ENCODE results near the gene CCDC12.
A peak's percentile ranks its signal among the peaks of the same experiment; 100 is the strongest.

CCDC12 gene

GRCh38 chr3:47007482-47008233, 31.1 kb upstream of the CCDC12 start:
- DNase-seq = no peak

- DNase-seq = no peak
Measured at GRCh38 chr3:47007001-47007400, 30.5 kb upstream of the CCDC12 start.

- no peak for DNase-seq
Measured at GRCh38 chr3:47006145-47006651, 29.7 kb upstream of the CCDC12 start.

GRCh38 chr3:47005212-47006144, 28.9 kb upstream of the CCDC12 start:
- DNase-seq = no peak

GRCh38 chr3:47004369-47005211, 28.0 kb upstream of the CCDC12 start:
- DNase-seq = no peak

GRCh38 chr3:47003461-47004368, 27.2 kb upstream of the CCDC12 start:
- no peak for DNase-seq

- DNase-seq = no peak
Measured at GRCh38 chr3:47003056-47003410, 26.5 kb upstream of the CCDC12 start.

GRCh38 chr3:47002171-47003055, 25.9 kb upstream of the CCDC12 start:
- no peak for DNase-seq

- no peak for DNase-seq
Measured at GRCh38 chr3:47001731-47002170, 25.2 kb upstream of the CCDC12 start.

GRCh38 chr3:47000922-47001730, 24.6 kb upstream of the CCDC12 start:
- no peak for DNase-seq

GRCh38 chr3:47000198-47000815, 23.8 kb upstream of the CCDC12 start:
- no peak for DNase-seq

GRCh38 chr3:46999516-47000197, 23.1 kb upstream of the CCDC12 start:
- DNase-seq = no peak

GRCh38 chr3:46998852-46999515, 22.4 kb upstream of the CCDC12 start:
- DNase-seq = no peak

GRCh38 chr3:46998121-46998851, 21.7 kb upstream of the CCDC12 start:
- DNase-seq = peak; percentile 46 to 65 (median 61)

GRCh38 chr3:46997453-46998091, 21.0 kb upstream of the CCDC12 start:
- DNase-seq = no peak

GRCh38 chr3:46996689-46997452, 20.3 kb upstream of the CCDC12 start:
- no peak for DNase-seq

Measured in T-helper 1 cell (primary cell).